Choroid plexus epithelial cell (primary cell): ENCODE data around the gene NOS3.
A peak's percentile ranks its signal among the peaks of the same experiment; 100 is the strongest.

Experiments
- DNase-seq: peaks from one replicate; pipeline ENCODE4 v3.0.0-alpha.2; 2010; ENCODE audit warnings: low read depth
- H3K4me3 ChIP-seq: 2 replicates; pipeline ENCODE4 v1.5.1; 2011; ENCODE audit warnings: low read depth, mild to moderate bottlenecking, control low read depth, low read length, moderate library complexity
- TF ChIP-seq, protein P1 (sequence below): conservative IDR thresholded peaks from 2 replicates; pipeline ENCODE4 v1.5.1; 2011; ENCODE audit warnings: low read depth, mild to moderate bottlenecking, control low read depth, inconsistent platforms, low read length, moderate library complexity

Gene NOS3

DNA sequence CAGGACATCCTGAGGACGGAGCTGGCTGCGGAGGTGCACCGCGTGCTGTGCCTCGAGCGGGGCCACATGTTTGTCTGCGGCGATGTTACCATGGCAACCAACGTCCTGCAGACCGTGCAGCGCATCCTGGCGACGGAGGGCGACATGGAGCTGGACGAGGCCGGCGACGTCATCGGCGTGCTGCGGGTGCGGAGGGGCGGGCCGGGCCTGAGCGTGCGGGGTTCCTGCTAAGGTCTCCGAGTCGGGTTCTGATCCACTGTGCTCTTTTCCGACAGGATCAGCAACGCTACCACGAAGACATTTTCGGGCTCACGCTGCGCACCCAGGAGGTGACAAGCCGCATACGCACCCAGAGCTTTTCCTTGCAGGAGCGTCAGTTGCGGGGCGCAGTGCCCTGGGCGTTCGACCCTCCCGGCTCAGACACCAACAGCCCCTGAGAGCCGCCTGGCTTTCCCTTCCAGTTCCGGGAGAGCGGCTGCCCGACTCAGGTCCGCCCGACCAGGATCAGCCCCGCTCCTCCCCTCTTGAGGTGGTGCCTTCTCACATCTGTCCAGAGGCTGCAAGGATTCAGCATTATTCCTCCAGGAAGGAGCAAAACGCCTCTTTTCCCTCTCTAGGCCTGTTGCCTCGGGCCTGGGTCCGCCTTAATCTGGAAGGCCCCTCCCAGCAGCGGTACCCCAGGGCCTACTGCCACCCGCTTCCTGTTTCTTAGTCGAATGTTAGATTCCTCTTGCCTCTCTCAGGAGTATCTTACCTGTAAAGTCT lies 23.1 kb downstream of the NOS3 start:
- DNase-seq, result peak; percentile 58
- peak overlapping the region; percentile 45 for H3K4me3 ChIP-seq
- TF ChIP-seq, protein P1, sequence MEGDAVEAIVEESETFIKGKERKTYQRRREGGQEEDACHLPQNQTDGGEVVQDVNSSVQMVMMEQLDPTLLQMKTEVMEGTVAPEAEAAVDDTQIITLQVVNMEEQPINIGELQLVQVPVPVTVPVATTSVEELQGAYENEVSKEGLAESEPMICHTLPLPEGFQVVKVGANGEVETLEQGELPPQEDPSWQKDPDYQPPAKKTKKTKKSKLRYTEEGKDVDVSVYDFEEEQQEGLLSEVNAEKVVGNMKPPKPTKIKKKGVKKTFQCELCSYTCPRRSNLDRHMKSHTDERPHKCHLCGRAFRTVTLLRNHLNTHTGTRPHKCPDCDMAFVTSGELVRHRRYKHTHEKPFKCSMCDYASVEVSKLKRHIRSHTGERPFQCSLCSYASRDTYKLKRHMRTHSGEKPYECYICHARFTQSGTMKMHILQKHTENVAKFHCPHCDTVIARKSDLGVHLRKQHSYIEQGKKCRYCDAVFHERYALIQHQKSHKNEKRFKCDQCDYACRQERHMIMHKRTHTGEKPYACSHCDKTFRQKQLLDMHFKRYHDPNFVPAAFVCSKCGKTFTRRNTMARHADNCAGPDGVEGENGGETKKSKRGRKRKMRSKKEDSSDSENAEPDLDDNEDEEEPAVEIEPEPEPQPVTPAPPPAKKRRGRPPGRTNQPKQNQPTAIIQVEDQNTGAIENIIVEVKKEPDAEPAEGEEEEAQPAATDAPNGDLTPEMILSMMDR, result peak; percentile 16

DNA sequence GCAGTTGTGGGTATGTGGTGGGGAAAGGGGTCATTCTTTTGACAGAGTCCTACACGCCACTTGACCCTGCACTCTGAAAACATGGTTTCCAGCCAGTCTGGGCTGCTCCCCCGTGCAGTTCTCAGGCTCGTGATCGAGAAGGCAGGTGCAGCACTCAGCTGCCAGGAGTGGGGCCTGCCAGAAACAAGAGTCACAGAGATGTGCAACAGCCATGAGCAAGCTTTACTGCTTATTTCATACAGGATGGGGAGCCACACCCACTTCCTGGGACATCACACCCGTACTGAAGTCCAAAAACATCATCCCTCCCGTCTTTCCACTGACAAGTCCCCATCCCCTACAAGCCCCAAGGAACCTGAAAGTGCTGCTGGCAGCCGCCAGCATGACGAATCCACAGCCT lies 24.1 kb downstream of the NOS3 start:
- TF ChIP-seq, protein P1, result no peak
- no peak overlapping the region for H3K4me3 ChIP-seq
- DNase-seq, result no peak

DNA sequence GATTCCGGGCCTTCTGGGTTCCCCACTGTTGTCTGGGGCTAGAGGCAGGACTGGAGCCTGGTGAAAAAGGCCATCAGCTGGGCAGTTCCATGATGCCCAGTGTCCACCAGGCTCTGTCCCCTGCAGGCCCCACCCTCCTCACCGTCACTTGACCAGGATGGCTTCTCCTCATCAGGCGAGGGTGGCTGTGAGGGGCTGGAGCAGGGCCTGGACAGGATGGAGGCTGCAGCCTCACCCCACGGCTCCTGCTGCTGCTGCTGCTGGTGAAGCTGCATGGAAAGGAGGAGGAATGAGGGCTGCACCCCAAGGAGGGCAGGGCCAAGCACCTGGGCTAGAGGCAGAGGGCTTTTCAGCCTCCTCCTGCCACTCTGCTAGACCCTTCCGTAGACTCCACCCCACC lies 25.1 kb downstream of the NOS3 start:
- DNase-seq, result no peak
- H3K4me3 ChIP-seq, result no peak overlapping the region
- TF ChIP-seq, protein P1, result no peak

DNA sequence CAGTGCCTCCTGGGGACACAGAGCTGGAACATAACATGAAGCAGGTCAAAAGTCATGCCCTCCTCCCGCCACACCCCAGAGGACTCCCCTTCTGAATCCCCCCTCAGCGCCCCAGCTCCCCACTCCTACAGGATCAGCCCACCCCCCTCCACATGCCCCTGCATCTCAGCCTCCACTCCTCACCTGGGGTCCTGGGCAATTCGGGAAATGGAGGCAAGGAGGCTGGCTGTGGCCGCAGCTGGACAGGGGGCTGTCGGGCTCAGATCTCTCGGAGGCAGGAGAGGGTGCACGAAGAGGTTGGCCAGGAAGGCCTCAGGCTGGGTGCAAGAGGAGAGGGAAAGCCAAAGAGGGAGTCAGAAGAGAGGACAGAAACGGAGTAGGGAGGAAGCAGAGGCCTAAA lies 25.7 kb downstream of the NOS3 start:
- TF ChIP-seq, protein P1, result no peak

DNA sequence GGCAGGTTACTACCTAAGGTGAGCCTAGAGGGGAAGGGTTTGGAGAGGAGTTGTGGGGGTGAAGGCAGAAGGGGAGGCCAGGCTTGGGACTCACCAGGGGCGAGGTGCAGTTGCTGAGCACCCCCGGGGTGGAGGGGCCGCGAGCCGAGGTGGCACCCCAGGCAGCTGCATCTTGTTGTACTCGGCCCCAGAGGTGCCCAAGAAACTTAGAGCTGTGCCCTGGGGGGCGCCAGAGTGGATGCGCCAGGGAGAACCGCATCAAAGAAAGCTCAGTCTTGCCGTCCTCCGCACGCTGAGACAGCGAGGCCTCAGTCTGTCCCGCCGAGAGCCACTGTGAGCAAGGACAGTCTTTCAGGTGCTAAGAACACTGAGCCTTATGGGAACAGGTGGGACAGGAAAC lies 26.1 kb downstream of the NOS3 start:
- TF ChIP-seq, protein P1, result no peak
- DNase-seq, result no peak
- H3K4me3 ChIP-seq, result no peak overlapping the region

More for the DNA sequence above, 25.7 kb downstream of the NOS3 start:
- no peak for DNase-seq
- no peak overlapping the region for H3K4me3 ChIP-seq

DNA sequence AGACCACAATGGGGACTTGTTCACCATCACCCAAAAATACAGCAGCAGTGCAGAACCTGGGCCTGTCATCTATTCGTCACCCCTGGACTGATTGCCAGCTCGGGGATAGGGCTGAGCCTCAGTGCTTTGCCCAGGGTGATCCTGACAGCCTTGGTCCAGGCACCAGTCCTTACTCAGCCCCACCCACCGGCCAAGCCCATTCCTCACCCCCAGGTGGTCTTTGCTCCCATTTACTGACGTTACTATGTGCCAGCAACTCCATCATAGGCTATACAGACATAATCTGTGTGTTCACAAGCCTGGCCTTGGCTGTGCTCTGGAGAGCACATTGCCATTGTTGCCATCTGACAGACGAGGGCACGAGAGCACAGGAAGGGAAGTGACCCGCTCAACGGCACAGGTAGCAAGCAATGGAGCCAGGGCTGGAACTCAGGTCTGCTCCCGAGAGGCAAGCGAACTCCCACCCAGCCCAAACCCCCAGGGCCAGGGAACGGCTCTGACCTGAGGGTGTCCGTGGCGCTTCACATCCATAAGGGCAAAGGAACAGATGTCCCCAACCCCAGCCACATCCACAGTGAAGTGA lies 26.6 kb downstream of the NOS3 start:
- TF ChIP-seq, protein P1, result no peak
- no peak overlapping the region for H3K4me3 ChIP-seq
- DNase-seq, result no peak
